Measurements from ENCODE around the gene WASF3. TPM values are rescaled to one million over a fixed set of nuclear protein-coding genes. Genes with fewer than 3 reads are reported as not detected.

WASF3 gene
- polyA plus RNA-seq, 3 donors, result not detected

DNA sequence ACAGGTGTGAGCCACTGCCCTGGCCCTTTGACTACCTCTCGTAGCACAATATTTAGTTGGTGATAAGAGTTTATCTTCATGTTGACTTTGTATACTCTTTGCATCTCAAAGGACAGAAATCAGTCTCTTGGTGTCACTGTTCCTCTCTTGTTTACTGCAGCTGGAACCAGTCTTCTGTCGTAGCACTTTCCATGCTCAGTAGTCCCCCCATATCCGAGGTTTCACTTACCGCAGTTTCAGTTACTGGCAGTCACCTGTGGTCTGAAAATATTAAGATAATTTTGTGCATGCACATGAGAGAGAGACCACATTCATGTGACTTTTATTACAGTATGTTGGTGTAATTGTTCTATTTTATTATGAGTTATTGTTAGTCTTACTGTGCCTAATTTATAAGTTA lies 49.1 kb downstream of the WASF3 start:
- Histone ChIP-seq H3K4me1 (ENCODE audit: control insufficient read depth in 1 of 2, insufficient read depth in 2 of 2, low read length in 2 of 2) (no peaks in the 10 kb centered on the region), H3K4me3 (replicated peaks in 1 of 3; ENCODE audit: low read depth in 2 of 3, low read length in 3 of 3) (no peak overlapping the region), H3K9me3 (replicated peaks in 1 of 2; ENCODE audit: control insufficient read depth in 1 of 2, insufficient read depth in 1 of 2, low read length in 2 of 2) (no peaks in the 10 kb centered on the region), H3K79me2 (ENCODE audit: insufficient read depth, low read length) (no peaks in the 10 kb centered on the region), H4K20me1 (ENCODE audit: insufficient read depth, low read length) (no peaks in the 10 kb centered on the region), H3K27me3 (ENCODE audit: control insufficient read depth in 2 of 2, insufficient read depth in 2 of 2, low read length in 2 of 2) (no peaks in the 10 kb centered on the region), H3K27ac (ENCODE audit: low read depth in 1 of 2, low read length in 2 of 2) (no peak overlapping the region), H2AFZ (ENCODE audit: insufficient read depth, low read depth, low read length, poor library complexity, severe bottlenecking) (no peak overlapping the region), H3K4me2 (replicated peaks; ENCODE audit: extremely low read depth, low read length, poor library complexity, severe bottlenecking) (no peak overlapping the region), H3K9ac (ENCODE audit: insufficient read depth, low read length, poor library complexity, severe bottlenecking) (no peak overlapping the region), H3K36me3 (replicated peaks in 1 of 2; ENCODE audit: control insufficient read depth in 1 of 2, insufficient read depth in 2 of 2, low read length in 2 of 2) (no peaks in the 10 kb centered on the region)
- H3K36me3 Mint-ChIP-seq, result no peaks in the 10 kb centered on the region
- TF ChIP-seq, protein P1, sequence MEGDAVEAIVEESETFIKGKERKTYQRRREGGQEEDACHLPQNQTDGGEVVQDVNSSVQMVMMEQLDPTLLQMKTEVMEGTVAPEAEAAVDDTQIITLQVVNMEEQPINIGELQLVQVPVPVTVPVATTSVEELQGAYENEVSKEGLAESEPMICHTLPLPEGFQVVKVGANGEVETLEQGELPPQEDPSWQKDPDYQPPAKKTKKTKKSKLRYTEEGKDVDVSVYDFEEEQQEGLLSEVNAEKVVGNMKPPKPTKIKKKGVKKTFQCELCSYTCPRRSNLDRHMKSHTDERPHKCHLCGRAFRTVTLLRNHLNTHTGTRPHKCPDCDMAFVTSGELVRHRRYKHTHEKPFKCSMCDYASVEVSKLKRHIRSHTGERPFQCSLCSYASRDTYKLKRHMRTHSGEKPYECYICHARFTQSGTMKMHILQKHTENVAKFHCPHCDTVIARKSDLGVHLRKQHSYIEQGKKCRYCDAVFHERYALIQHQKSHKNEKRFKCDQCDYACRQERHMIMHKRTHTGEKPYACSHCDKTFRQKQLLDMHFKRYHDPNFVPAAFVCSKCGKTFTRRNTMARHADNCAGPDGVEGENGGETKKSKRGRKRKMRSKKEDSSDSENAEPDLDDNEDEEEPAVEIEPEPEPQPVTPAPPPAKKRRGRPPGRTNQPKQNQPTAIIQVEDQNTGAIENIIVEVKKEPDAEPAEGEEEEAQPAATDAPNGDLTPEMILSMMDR (IDR thresholded peaks at IDR 0.05), result no peak
- no peak overlapping the region for H3K27ac Mint-ChIP-seq
- intact Hi-C loops (cut with micrococcal nuclease), result no loop called here
- H3K27me3 Mint-ChIP-seq (ENCODE audit: low read depth in 3 of 3), result peaks cover 2 to 3% (median 3%) of the 10 kb centered on the region in 3 donors
- WGBS (ENCODE audit: insufficient coverage), result no CpG with 5 or more reads among the region's 4 CpGs
- no peaks in the 10 kb centered on the region for H3K4me1 Mint-ChIP-seq
- no peak for DNase-seq
- peaks cover 0 to 3% (median 0%) of the 10 kb centered on the region in 7 donors for H3K9me3 Mint-ChIP-seq
- H3K4me3 Mint-ChIP-seq, result no peak overlapping the region

DNA sequence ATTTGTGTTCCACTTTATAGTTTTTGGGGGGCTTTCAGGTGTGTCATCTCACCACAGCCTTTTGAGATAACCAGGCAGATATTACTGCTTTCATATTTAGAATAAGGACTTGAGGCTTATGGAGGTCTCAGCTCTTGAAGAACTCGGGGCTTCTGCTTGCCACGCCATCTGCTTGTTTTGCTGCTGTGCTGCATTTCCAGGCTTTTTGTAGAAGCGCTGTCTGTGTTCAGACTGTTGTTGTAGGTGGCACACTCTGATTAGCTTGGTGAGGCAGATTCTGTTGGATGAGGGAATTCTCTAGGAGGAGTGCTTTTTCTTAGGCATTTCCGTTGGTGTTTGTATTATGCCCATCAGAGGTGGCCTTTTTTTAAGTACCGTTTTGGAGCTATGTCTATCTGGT lies 57.2 kb downstream of the WASF3 start:
- Histone ChIP-seq H3K36me3 (replicated peaks in 1 of 2; ENCODE audit: control insufficient read depth in 1 of 2, insufficient read depth in 2 of 2, low read length in 2 of 2) (no peaks in the 10 kb centered on the region), H3K4me1 (ENCODE audit: control insufficient read depth in 1 of 2, insufficient read depth in 2 of 2, low read length in 2 of 2) (no peaks in the 10 kb centered on the region), H4K20me1 (ENCODE audit: insufficient read depth, low read length) (no peaks in the 10 kb centered on the region), H3K4me3 (replicated peaks in 1 of 3; ENCODE audit: low read depth in 2 of 3, low read length in 3 of 3) (no peak overlapping the region), H3K79me2 (ENCODE audit: insufficient read depth, low read length) (no peaks in the 10 kb centered on the region), H3K9me3 (replicated peaks in 1 of 2; ENCODE audit: control insufficient read depth in 1 of 2, insufficient read depth in 1 of 2, low read length in 2 of 2) (no peaks in the 10 kb centered on the region), H2AFZ (ENCODE audit: insufficient read depth, low read depth, low read length, poor library complexity, severe bottlenecking) (no peak overlapping the region), H3K4me2 (replicated peaks; ENCODE audit: extremely low read depth, low read length, poor library complexity, severe bottlenecking) (no peak overlapping the region), H3K9ac (ENCODE audit: insufficient read depth, low read length, poor library complexity, severe bottlenecking) (no peak overlapping the region), H3K27ac (ENCODE audit: low read depth in 1 of 2, low read length in 2 of 2) (no peak overlapping the region), H3K27me3 (ENCODE audit: control insufficient read depth in 2 of 2, insufficient read depth in 2 of 2, low read length in 2 of 2) (peaks cover 2 to 5% of the 10 kb centered on the region in 2 donors)
- DNase-seq, result no peak
- Mint-ChIP-seq H3K4me3 (no peak overlapping the region), H3K27me3 (ENCODE audit: low read depth in 3 of 3) (peaks cover 4 to 6% (median 4%) of the 10 kb centered on the region in 3 donors), H3K27ac (no peak overlapping the region), H3K9me3 (peaks cover 0 to 3% (median 2%) of the 10 kb centered on the region in 7 donors), H3K36me3 (no peaks in the 10 kb centered on the region), H3K4me1 (no peaks in the 10 kb centered on the region)
- intact Hi-C loops (cut with micrococcal nuclease), result no loop called here
- WGBS (ENCODE audit: insufficient coverage), result 100% methylated on average over 2 of the region's 5 CpGs
- TF ChIP-seq, protein P1 (IDR thresholded peaks at IDR 0.05), result no peak

Measured in CD14-positive monocyte (primary cell).